ENCODE results near the gene MACO1. TPM values are rescaled to one million over a fixed set of nuclear protein-coding genes. Genes with fewer than 3 reads are reported as not detected.

The MACO1 gene
- total and polyA plus RNA-seq, 2 of the 13 experiments (the other 11 are each of a cell fraction or from before 2014, with no cell fraction given): 9.7 to 17.0 TPM

- no peak overlapping the region for H3K4me3 ChIP-seq (replicated peaks in 1 of 3; ENCODE audit: insufficient read depth in 1 of 3, low read depth in 2 of 3, low read length in 3 of 3)
- TF ChIP-seq ATAD3A (CRISPR knock-in tag; IDR thresholded peaks at IDR 0.05): no peak
- TF ChIP-seq POGK (CRISPR knock-in tag; conservative IDR thresholded peaks at IDR 0.05): no peak
- no peak for TF ChIP-seq PRPF4 (IDR thresholded peaks at IDR 0.05; ENCODE audit: low read depth, low read length, poor library complexity, severe bottlenecking)
- TF ChIP-seq, protein P1, sequence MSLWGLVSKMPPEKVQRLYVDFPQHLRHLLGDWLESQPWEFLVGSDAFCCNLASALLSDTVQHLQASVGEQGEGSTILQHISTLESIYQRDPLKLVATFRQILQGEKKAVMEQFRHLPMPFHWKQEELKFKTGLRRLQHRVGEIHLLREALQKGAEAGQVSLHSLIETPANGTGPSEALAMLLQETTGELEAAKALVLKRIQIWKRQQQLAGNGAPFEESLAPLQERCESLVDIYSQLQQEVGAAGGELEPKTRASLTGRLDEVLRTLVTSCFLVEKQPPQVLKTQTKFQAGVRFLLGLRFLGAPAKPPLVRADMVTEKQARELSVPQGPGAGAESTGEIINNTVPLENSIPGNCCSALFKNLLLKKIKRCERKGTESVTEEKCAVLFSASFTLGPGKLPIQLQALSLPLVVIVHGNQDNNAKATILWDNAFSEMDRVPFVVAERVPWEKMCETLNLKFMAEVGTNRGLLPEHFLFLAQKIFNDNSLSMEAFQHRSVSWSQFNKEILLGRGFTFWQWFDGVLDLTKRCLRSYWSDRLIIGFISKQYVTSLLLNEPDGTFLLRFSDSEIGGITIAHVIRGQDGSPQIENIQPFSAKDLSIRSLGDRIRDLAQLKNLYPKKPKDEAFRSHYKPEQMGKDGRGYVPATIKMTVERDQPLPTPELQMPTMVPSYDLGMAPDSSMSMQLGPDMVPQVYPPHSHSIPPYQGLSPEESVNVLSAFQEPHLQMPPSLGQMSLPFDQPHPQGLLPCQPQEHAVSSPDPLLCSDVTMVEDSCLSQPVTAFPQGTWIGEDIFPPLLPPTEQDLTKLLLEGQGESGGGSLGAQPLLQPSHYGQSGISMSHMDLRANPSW (CRISPR knock-in tag; IDR thresholded peaks at IDR 0.05; ENCODE audit: borderline replicate concordance): no peak
- TF ChIP-seq MBNL3 (CRISPR knock-in tag; conservative IDR thresholded peaks at IDR 0.05): no peak
- TF ChIP-seq SP1 (IDR thresholded peaks at IDR 0.05): no peak
- TF ChIP-seq SP1 (CRISPR knock-in tag; IDR thresholded peaks at IDR 0.05): no peak
- TF ChIP-seq TARDBP (CRISPR knock-in tag; IDR thresholded peaks at IDR 0.05): no peak
- TF ChIP-seq ZNF138 (CRISPR knock-in tag; IDR thresholded peaks at IDR 0.05; ENCODE audit: low read depth): no peak
- H3K9ac ChIP-seq (ENCODE audit: insufficient read depth, low read depth, low read length): no peak overlapping the region
- WGBS (ENCODE audit: low lambda C conversion rate): 97% methylated on average over 6 of the region's 6 CpGs
- in situ Hi-C loops (cut with HindIII; ENCODE audit: extremely low pct_ligation_motif_present, low pct_unique_long_range_greater_than_20kb) (no loop called here), intact Hi-C loops (cut with micrococcal nuclease; ENCODE audit: unreplicated experiment) (no loop called here)
- ChIA-PET CTCF (ENCODE audit: low intra/inter-chr PET ratio, low total read pairs) (no interaction called here), POLR2A (no interaction called here)
- peaks cover 63% of the 10 kb centered on the region for H3K79me2 ChIP-seq (ENCODE audit: insufficient read depth, low read length)
- H3K36me3 ChIP-seq (replicated peaks in 1 of 2; ENCODE audit: control insufficient read depth in 1 of 2, insufficient read depth in 2 of 2, low read length in 2 of 2): peaks cover 0 to 7% of the 10 kb centered on the region in 2 experiments; a peak in 1 of 5 replicates
- FAIRE-seq: no peak
- DNase-seq (ENCODE audit: low spot score): no peak
- no peak overlapping the region for H2AFZ ChIP-seq (ENCODE audit: low read length)
- no peak overlapping the region for H3K27ac ChIP-seq (ENCODE audit: extremely low read length, insufficient read depth, low read length)
- H3K27me3 ChIP-seq (ENCODE audit: control insufficient read depth in 1 of 2, insufficient read depth in 2 of 2, low read length in 2 of 2): no peaks in the 10 kb centered on the region
- H4K20me1 ChIP-seq (ENCODE audit: insufficient read depth, low read length): peaks cover 3% of the 10 kb centered on the region; the same call in 1 of the 2 replicates
- H3K9me3 ChIP-seq (ENCODE audit: low read length): no peaks in the 10 kb centered on the region
- ATAC-seq: no peak
- H3K4me2 ChIP-seq (ENCODE audit: low read depth, low read length): no peak overlapping the region
- peaks cover 16% of the 10 kb centered on the region for H3K4me1 ChIP-seq (ENCODE audit: insufficient read depth, low read length)
- no TSS peak for BruUV-seq (replicated peaks)
These were observed 8.6 kb downstream of the MACO1 start for GRCh38 chr1:25439287-25439686.

Data from HepG2 (cell line).